ENCODE results near the gene MYO15B.
"Not testable (repeated sequence)": the region's sequence is repeated elsewhere in the genome, so short reads cannot be mapped to it uniquely, and the experiment has no call there.

The MYO15B gene

GRCh38 chr17:75574404-75575036, 13.1 kb upstream of the MYO15B start:
- Mint-ChIP-seq H3K36me3 (ENCODE audit: insufficient read depth) (peaks cover 7% of the 10 kb centered on the region), H3K4me3 (no peak overlapping the region), H3K4me1 (no peaks in the 10 kb centered on the region), H3K9me3 (no peaks in the 10 kb centered on the region), H3K27ac (ENCODE audit: low read depth) (no peak overlapping the region), H3K27me3 (no peaks in the 10 kb centered on the region)
- ATAC-seq (replicated peaks; ENCODE audit: extremely low read depth, poor library complexity, severe bottlenecking) (no peak), DNase-seq (ENCODE audit: low spot score in 2 of 2) (no peak)

GRCh38 chr17:75575197-75575596, 12.4 kb upstream of the MYO15B start:
- peaks cover 7% of the 10 kb centered on the region for H3K36me3 Mint-ChIP-seq (ENCODE audit: insufficient read depth)
- no peaks in the 10 kb centered on the region for H3K27me3 Mint-ChIP-seq
- H3K4me1 Mint-ChIP-seq: no peaks in the 10 kb centered on the region
- H3K9me3 Mint-ChIP-seq: no peaks in the 10 kb centered on the region
- DNase-seq (ENCODE audit: low spot score in 2 of 2) (no peak), ATAC-seq (replicated peaks; ENCODE audit: extremely low read depth, poor library complexity, severe bottlenecking) (no peak)
- H3K27ac Mint-ChIP-seq (ENCODE audit: low read depth): peak overlapping the region; percentile 52
- no peak overlapping the region for H3K4me3 Mint-ChIP-seq

- H3K4me3 Mint-ChIP-seq: no peak overlapping the region
- no peaks in the 10 kb centered on the region for H3K4me1 Mint-ChIP-seq
- DNase-seq (ENCODE audit: low spot score in 2 of 2) (no peak), ATAC-seq (replicated peaks; ENCODE audit: extremely low read depth, poor library complexity, severe bottlenecking) (no peak)
- H3K36me3 Mint-ChIP-seq (ENCODE audit: insufficient read depth): peaks cover 7% of the 10 kb centered on the region
- H3K9me3 Mint-ChIP-seq: no peaks in the 10 kb centered on the region
- H3K27ac Mint-ChIP-seq (ENCODE audit: low read depth): peak overlapping the region; percentile 52
- no peaks in the 10 kb centered on the region for H3K27me3 Mint-ChIP-seq
Observed at GRCh38 chr17:75575728-75576127, 11.9 kb upstream of the MYO15B start.

- ATAC-seq (replicated peaks; ENCODE audit: extremely low read depth, poor library complexity, severe bottlenecking) (no peak), DNase-seq (ENCODE audit: low spot score in 2 of 2) (no peak)
- Mint-ChIP-seq H3K4me3 (no peak overlapping the region), H3K36me3 (ENCODE audit: insufficient read depth) (peaks cover 3% of the 10 kb centered on the region), H3K4me1 (peaks cover 6% of the 10 kb centered on the region), H3K27me3 (no peaks in the 10 kb centered on the region), H3K27ac (ENCODE audit: low read depth) (peak overlapping the region; percentile 32), H3K9me3 (no peaks in the 10 kb centered on the region)
Observed at GRCh38 chr17:75576661-75577060, 10.9 kb upstream of the MYO15B start.

GRCh38 chr17:75581121-75581725, 6.4 kb upstream of the MYO15B start:
- not testable (repeated sequence) for ATAC-seq (replicated peaks; ENCODE audit: extremely low read depth, poor library complexity, severe bottlenecking); H3K9me3 Mint-ChIP-seq; H3K4me1 Mint-ChIP-seq; H3K36me3 Mint-ChIP-seq (ENCODE audit: insufficient read depth); H3K27ac Mint-ChIP-seq (ENCODE audit: low read depth); H3K27me3 Mint-ChIP-seq
- peak in 1 of 2 donors; percentile 30 for DNase-seq (ENCODE audit: low spot score in 2 of 2)
- peak overlapping the region; percentile 72 for H3K4me3 Mint-ChIP-seq

- not testable (repeated sequence) for ATAC-seq (replicated peaks; ENCODE audit: extremely low read depth, poor library complexity, severe bottlenecking); H3K4me3 Mint-ChIP-seq; H3K27ac Mint-ChIP-seq (ENCODE audit: low read depth); H3K27me3 Mint-ChIP-seq; H3K4me1 Mint-ChIP-seq; H3K36me3 Mint-ChIP-seq (ENCODE audit: insufficient read depth); DNase-seq (ENCODE audit: low spot score in 2 of 2); H3K9me3 Mint-ChIP-seq
Observed at GRCh38 chr17:75583197-75583596, 4.4 kb upstream of the MYO15B start.

GRCh38 chr17:75584849-75585175, 2.8 kb upstream of the MYO15B start:
- no peaks in the 10 kb centered on the region for H3K27me3 Mint-ChIP-seq
- no peak for DNase-seq (ENCODE audit: low spot score in 2 of 2)
- H3K4me3 Mint-ChIP-seq: no peak overlapping the region
- H3K36me3 Mint-ChIP-seq (ENCODE audit: insufficient read depth): no peaks in the 10 kb centered on the region
- H3K27ac Mint-ChIP-seq (ENCODE audit: low read depth): no peak overlapping the region
- peaks cover 6% of the 10 kb centered on the region for H3K4me1 Mint-ChIP-seq
- H3K9me3 Mint-ChIP-seq: no peaks in the 10 kb centered on the region
- no peak for ATAC-seq (replicated peaks; ENCODE audit: extremely low read depth, poor library complexity, severe bottlenecking)

- Mint-ChIP-seq H3K36me3 (ENCODE audit: insufficient read depth) (peaks cover 2% of the 10 kb centered on the region), H3K27ac (ENCODE audit: low read depth) (no peak overlapping the region), H3K4me3 (peak overlapping the region; percentile 72), H3K4me1 (peaks cover 14% of the 10 kb centered on the region), H3K27me3 (no peaks in the 10 kb centered on the region), H3K9me3 (no peaks in the 10 kb centered on the region)
- peak in 1 of 2 donors; percentile 19 for DNase-seq (ENCODE audit: low spot score in 2 of 2)
- peak; percentile 26 for ATAC-seq (replicated peaks; ENCODE audit: extremely low read depth, poor library complexity, severe bottlenecking)
Observed at GRCh38 chr17:75588596-75589011, 1.0 kb downstream of the MYO15B start.

- peaks cover 2% of the 10 kb centered on the region for H3K36me3 Mint-ChIP-seq (ENCODE audit: insufficient read depth)
- H3K9me3 Mint-ChIP-seq: no peaks in the 10 kb centered on the region
- no peak overlapping the region for H3K27ac Mint-ChIP-seq (ENCODE audit: low read depth)
- no peaks in the 10 kb centered on the region for H3K27me3 Mint-ChIP-seq
- peak overlapping the region; percentile 61 for H3K4me3 Mint-ChIP-seq
- ATAC-seq (replicated peaks; ENCODE audit: extremely low read depth, poor library complexity, severe bottlenecking) (peak; percentile 85), DNase-seq (ENCODE audit: low spot score in 2 of 2) (peak; percentile 84 to 89)
- peaks cover 14% of the 10 kb centered on the region for H3K4me1 Mint-ChIP-seq
Observed at GRCh38 chr17:75589012-75589918, 1.7 kb downstream of the MYO15B start.

- peaks cover 14% of the 10 kb centered on the region for H3K4me1 Mint-ChIP-seq
- no peaks in the 10 kb centered on the region for H3K27me3 Mint-ChIP-seq
- no peak overlapping the region for H3K27ac Mint-ChIP-seq (ENCODE audit: low read depth)
- DNase-seq (ENCODE audit: low spot score in 2 of 2) (no peak), ATAC-seq (replicated peaks; ENCODE audit: extremely low read depth, poor library complexity, severe bottlenecking) (no peak)
- no peaks in the 10 kb centered on the region for H3K9me3 Mint-ChIP-seq
- H3K4me3 Mint-ChIP-seq: peak overlapping the region; percentile 18
- peaks cover 2% of the 10 kb centered on the region for H3K36me3 Mint-ChIP-seq (ENCODE audit: insufficient read depth)
Observed at GRCh38 chr17:75589919-75590303, 2.3 kb downstream of the MYO15B start.

- no peaks in the 10 kb centered on the region for H3K9me3 Mint-ChIP-seq
- ATAC-seq (replicated peaks; ENCODE audit: extremely low read depth, poor library complexity, severe bottlenecking): no peak
- peak overlapping the region; percentile 73 for H3K27ac Mint-ChIP-seq (ENCODE audit: low read depth)
- H3K27me3 Mint-ChIP-seq: no peaks in the 10 kb centered on the region
- H3K4me1 Mint-ChIP-seq: peaks cover 14% of the 10 kb centered on the region
- DNase-seq (ENCODE audit: low spot score in 2 of 2): no peak
- H3K4me3 Mint-ChIP-seq: peak overlapping the region; percentile 18
- H3K36me3 Mint-ChIP-seq (ENCODE audit: insufficient read depth): peaks cover 2% of the 10 kb centered on the region
Observed at GRCh38 chr17:75590314-75590761, 2.7 kb downstream of the MYO15B start.

GRCh38 chr17:75590849-75591721, 3.5 kb downstream of the MYO15B start:
- ATAC-seq (replicated peaks; ENCODE audit: extremely low read depth, poor library complexity, severe bottlenecking) (no peak), DNase-seq (ENCODE audit: low spot score in 2 of 2) (no peak)
- H3K27ac Mint-ChIP-seq (ENCODE audit: low read depth): peak overlapping the region; percentile 73
- peaks cover 14% of the 10 kb centered on the region for H3K4me1 Mint-ChIP-seq
- H3K9me3 Mint-ChIP-seq: no peaks in the 10 kb centered on the region
- no peaks in the 10 kb centered on the region for H3K27me3 Mint-ChIP-seq
- peak overlapping the region; percentile 18 for H3K4me3 Mint-ChIP-seq
- H3K36me3 Mint-ChIP-seq (ENCODE audit: insufficient read depth): peaks cover 2% of the 10 kb centered on the region

All from central memory CD8-positive, alpha-beta T cell (primary cell).